Nephron progenitor cell (in vitro differentiated cells): ENCODE results near the gene NFATC3.
"Not testable (repeated sequence)": the region's sequence is repeated elsewhere in the genome, so short reads cannot be mapped to it uniquely, and the experiment has no call there.

Experiments used
- DNase-seq: peaks from one replicate; pipeline ENCODE4 v3.0.0; 2021
- H3K27ac Mint-ChIP-seq: 2 replicates; pipeline ENCODE4 v1.8.0; 2021; ENCODE audit warnings: mild to moderate bottlenecking, moderate library complexity, mixed read lengths
- H3K27me3 Mint-ChIP-seq: 2 replicates; pipeline ENCODE4 v1.8.0; 2021; ENCODE audit warnings: mild to moderate bottlenecking, low read depth, mixed read lengths; ENCODE audit not compliant: poor library complexity
- H3K36me3 Mint-ChIP-seq: 2 replicates; pipeline ENCODE4 v1.8.0; 2021; ENCODE audit warnings: low read depth, mixed read lengths
- H3K4me1 Mint-ChIP-seq: 2 replicates; pipeline ENCODE4 v1.8.0; 2021; ENCODE audit warnings: mixed read lengths
- H3K4me3 Mint-ChIP-seq: 2 replicates; pipeline ENCODE4 v1.8.0; 2021; ENCODE audit warnings: mild to moderate bottlenecking, moderate library complexity, mixed read lengths
- H3K9me3 Mint-ChIP-seq: 2 replicates; pipeline ENCODE4 v1.8.0; 2021; ENCODE audit warnings: mild to moderate bottlenecking, moderate library complexity, mixed read lengths
- CTCF ChIP-seq: fragments of 200-600 bp; sonication (generic); IDR thresholded peaks from 2 replicates; pipeline ENCODE4 v1.5.0; 2021; ENCODE audit warnings: antibody characterized with exemption

Gene NFATC3

DNA sequence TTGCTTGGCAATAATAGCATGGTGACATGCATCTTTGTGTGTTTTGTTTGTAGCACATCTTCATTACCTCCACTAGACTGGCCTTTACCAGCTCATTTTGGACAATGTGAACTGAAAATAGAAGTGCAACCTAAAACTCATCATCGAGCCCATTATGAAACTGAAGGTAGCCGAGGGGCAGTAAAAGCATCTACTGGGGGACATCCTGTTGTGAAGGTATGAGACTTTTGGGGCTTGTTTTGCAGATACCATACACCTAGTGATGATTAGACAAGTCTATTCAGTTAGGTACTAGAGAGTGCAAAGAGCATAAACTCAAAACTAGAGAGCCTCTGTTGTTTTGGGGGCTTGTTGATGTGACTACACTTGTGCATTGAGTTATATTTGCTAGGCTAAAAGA is 41.2 kb downstream of the NFATC3 start:
- DNase-seq: no peak
- Mint-ChIP-seq H3K9me3 (no peaks in the 10 kb centered on the region), H3K27me3 (peaks cover 6% of the 10 kb centered on the region), H3K4me3 (no peak overlapping the region), H3K27ac (peak overlapping the region; percentile 19), H3K36me3 (peaks cover 44% of the 10 kb centered on the region), H3K4me1 (peaks cover 10% of the 10 kb centered on the region)
- no peak for TF ChIP-seq CTCF

DNA sequence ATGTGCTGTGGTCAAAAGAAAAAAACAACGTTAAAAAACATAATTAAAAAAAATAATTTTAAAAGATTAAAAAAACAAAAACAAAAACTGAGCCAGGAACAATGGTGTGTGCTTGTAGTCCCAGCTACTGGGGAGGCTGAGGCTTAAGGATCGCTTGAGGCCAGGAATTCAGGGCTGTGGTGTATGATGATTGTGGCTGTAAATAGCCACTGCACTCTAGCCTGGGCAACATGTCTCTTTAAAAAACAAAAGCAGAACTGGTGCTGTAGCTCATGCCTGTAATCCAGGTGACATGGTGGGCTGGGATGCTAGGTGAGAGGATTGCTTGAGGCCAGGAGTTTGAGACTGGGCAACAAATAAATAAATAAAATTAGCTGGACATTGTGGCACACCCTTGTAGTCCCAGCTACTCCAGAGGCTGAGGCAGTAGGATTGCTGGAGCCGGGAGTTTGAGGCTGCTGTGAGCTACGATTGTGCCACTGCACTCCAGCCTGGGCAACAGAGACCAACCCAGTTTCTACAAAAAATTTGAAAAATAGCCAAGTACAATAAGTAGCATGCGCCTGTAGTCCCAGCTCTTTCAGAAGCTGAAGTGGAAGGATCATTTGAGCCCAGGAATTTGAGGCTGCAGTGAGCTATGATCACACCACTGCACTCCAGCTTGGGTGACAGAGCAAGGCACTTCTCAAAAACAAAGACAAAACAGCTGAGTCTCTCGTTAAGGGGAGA is 43.6 kb downstream of the NFATC3 start:
- DNase-seq: no peak
- Mint-ChIP-seq H3K9me3 (no peaks in the 10 kb centered on the region), H3K36me3 (peaks cover 46% of the 10 kb centered on the region), H3K27me3 (peaks cover 2% of the 10 kb centered on the region), H3K4me3 (no peak overlapping the region), H3K27ac (peak overlapping the region; percentile 93), H3K4me1 (peaks cover 10% of the 10 kb centered on the region)
- TF ChIP-seq CTCF: no peak

DNA sequence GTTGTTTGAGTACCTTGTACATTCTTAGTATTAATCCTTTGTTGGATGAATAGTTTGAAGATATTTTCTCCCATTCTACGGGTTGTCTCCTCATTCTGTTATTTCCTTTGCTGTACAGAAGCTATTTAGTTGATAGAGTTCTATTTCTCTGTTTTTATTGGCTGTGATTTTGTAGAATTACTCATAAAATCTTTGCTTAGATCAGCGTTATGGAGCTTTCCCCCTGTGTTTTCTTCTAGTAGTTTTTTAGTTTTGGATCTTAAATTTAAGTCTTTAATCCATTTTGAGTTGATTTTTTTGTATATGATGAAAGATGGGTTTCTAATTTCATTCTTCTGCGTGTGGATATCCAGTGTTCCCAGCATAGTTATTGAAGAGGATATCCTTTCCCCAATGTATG is 45.4 kb downstream of the NFATC3 start:
- peaks cover 10% of the 10 kb centered on the region for H3K4me1 Mint-ChIP-seq
- DNase-seq: no peak
- H3K4me3 Mint-ChIP-seq: no peak overlapping the region
- H3K27me3 Mint-ChIP-seq: peaks cover 2% of the 10 kb centered on the region
- no peaks in the 10 kb centered on the region for H3K9me3 Mint-ChIP-seq
- no peak for TF ChIP-seq CTCF
- peak overlapping the region; percentile 73 for H3K27ac Mint-ChIP-seq
- peaks cover 53% of the 10 kb centered on the region for H3K36me3 Mint-ChIP-seq

GRCh38 chr16:68131813-68132706 is 46.9 kb downstream of the NFATC3 start:
- Mint-ChIP-seq H3K9me3 (no peaks in the 10 kb centered on the region), H3K4me3 (no peak overlapping the region), H3K36me3 (peaks cover 55% of the 10 kb centered on the region), H3K27ac (peak overlapping the region; percentile 11), H3K4me1 (peaks cover 10% of the 10 kb centered on the region), H3K27me3 (peaks cover 2% of the 10 kb centered on the region)
- DNase-seq: no peak
- no peak for TF ChIP-seq CTCF

DNA sequence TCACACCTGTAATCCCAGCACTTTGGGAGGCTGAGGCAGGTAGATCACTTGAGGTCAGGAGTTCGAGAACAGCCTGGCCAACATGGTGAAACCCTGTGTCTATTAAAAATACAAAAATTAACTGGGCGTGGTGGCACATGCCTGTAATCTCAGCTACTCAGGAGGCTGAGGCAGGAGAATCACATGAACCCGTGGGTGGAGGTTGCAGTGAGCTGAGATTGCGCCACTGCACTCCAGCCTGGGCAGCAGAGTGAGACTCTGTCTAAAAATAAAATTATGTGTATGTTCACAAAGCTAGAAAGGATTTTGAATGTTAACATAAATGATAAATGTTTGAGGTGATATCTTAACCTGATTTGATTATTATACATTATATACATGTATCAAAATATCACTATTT is 47.8 kb downstream of the NFATC3 start:
- H3K4me1 Mint-ChIP-seq: peaks cover 10% of the 10 kb centered on the region
- H3K9me3 Mint-ChIP-seq, H3K4me3 Mint-ChIP-seq, H3K27me3 Mint-ChIP-seq, DNase-seq, H3K27ac Mint-ChIP-seq: not testable (repeated sequence)
- H3K36me3 Mint-ChIP-seq: peaks cover 62% of the 10 kb centered on the region

GRCh38 chr16:68134644-68135043 is 49.5 kb downstream of the NFATC3 start:
- Mint-ChIP-seq H3K27ac (no peak overlapping the region), H3K36me3 (peaks cover 72% of the 10 kb centered on the region), H3K4me3 (no peak overlapping the region), H3K27me3 (peaks cover 2% of the 10 kb centered on the region), H3K9me3 (no peaks in the 10 kb centered on the region), H3K4me1 (no peaks in the 10 kb centered on the region)
- no peak for DNase-seq
- no peak for TF ChIP-seq CTCF
